ENCODE data around the gene ESRRA. TPM values are rescaled to one million over a fixed set of nuclear protein-coding genes. Genes with fewer than 3 reads are reported as not detected.

The ESRRA gene
- total and polyA plus RNA-seq, 2 of the 8 experiments (the other 6 are each of a cell fraction or from before 2014, with no cell fraction given): 18.2 to 37.0 TPM

GRCh38 chr11:64358536-64358906 lies 53.2 kb downstream of the ESRRA start:
- Histone ChIP-seq H3K79me2 (ENCODE audit: control insufficient read depth in 1 of 2, insufficient read depth in 2 of 2, low read length in 2 of 2) (no peaks in the 10 kb centered on the region), H3K14ac (ENCODE audit: insufficient read length) (no peak overlapping the region), H4K91ac (replicated peaks; ENCODE audit: insufficient read length, low read length) (peak overlapping the region; percentile 87), H4K8ac (ENCODE audit: extremely low read depth, insufficient read depth, low read length) (peak overlapping the region; percentile 54; the same call in 1 of the 2 replicates), H3K9me3 (ENCODE audit: insufficient read depth in 2 of 2, low read depth in 1 of 2, low read length in 1 of 2) (no peaks in the 10 kb centered on the region), H4K5ac (ENCODE audit: insufficient read length, low read depth, low read length) (no peak overlapping the region), H4K20me1 (replicated peaks in 1 of 2; ENCODE audit: control insufficient read depth in 1 of 2, insufficient read depth in 2 of 2, low read length in 2 of 2) (peaks cover 0 to 4% of the 10 kb centered on the region in 2 experiments), H2BK12ac (ENCODE audit: low read depth, low read length) (peak overlapping the region; percentile 50; the same call in 1 of the 2 replicates), H3K27ac (ENCODE audit: low read depth, low read length) (no peak overlapping the region), H2AFZ (ENCODE audit: low read length) (0 out of 2 replicates have a peak overlapping the region, but pooled peaks have one; percentile 61), H3K27me3 (replicated peaks in 1 of 4; ENCODE audit: control insufficient read depth in 3 of 4, extremely low read depth in 1 of 4, insufficient read depth in 3 of 4, low read length in 3 of 4) (no peaks in the 10 kb centered on the region), H3K4me3 (ENCODE audit: extremely low read depth in 1 of 4, insufficient read depth in 2 of 4, low read depth in 3 of 4, low read length in 4 of 4) (peak overlapping the region; percentile 39 to 83 (median 60); a peak in 7 of 8 replicates), H3K4me1 (replicated peaks in 1 of 4; ENCODE audit: control insufficient read depth in 3 of 4, insufficient read depth in 4 of 4, low read length in 3 of 4) (peaks cover 0 to 39% (median 30%) of the 10 kb centered on the region in 4 experiments; a peak in 6 of 7 replicates), H3K23ac (ENCODE audit: insufficient read length) (no peak overlapping the region), H3K9ac (replicated peaks in 1 of 4; ENCODE audit: extremely low read depth in 1 of 4, low read depth in 3 of 4, low read length in 3 of 4) (peak overlapping the region in 1 of 4 experiments; percentile 2; a peak in 2 of 7 replicates), H3K56ac (replicated peaks; ENCODE audit: insufficient read length, low read depth, low read length) (no peak overlapping the region), H3K79me1 (ENCODE audit: low read depth, low read length) (no peaks in the 10 kb centered on the region; the same call in 1 of the 2 replicates), H3K23me2 (ENCODE audit: low read depth, low read length) (peaks cover 7% of the 10 kb centered on the region; the same call in 1 of the 2 replicates), H2BK20ac (ENCODE audit: low read length) (peak overlapping the region; percentile 90; the same call in 1 of the 2 replicates), H2AK5ac (ENCODE audit: low read depth, low read length) (peak overlapping the region; percentile 43; the same call in 1 of the 2 replicates), H3K18ac (ENCODE audit: extremely low read depth, low read length) (peak overlapping the region; percentile 60; the same call in 1 of the 2 replicates), H3K4me2 (ENCODE audit: insufficient read depth in 1 of 2, low read depth in 2 of 2, low read length in 2 of 2) (peak overlapping the region; percentile 76 to 87), H2BK5ac (ENCODE audit: low read depth, low read length) (no peak overlapping the region; the same call in 1 of the 2 replicates), H2BK15ac (ENCODE audit: low read length) (peak overlapping the region; percentile 40; the same call in 1 of the 2 replicates), H2BK120ac (replicated peaks; ENCODE audit: low read depth, low read length) (peak overlapping the region; percentile 27), H3K36me3 (ENCODE audit: control insufficient read depth in 2 of 4, insufficient read depth in 4 of 4, low read length in 3 of 4) (peaks cover 0 to 9% (median 3%) of the 10 kb centered on the region in 4 experiments; a peak in 3 of 8 replicates), H3K4ac (replicated peaks; ENCODE audit: insufficient read length, low read depth, low read length) (peak overlapping the region; percentile 96)
- no peak for FAIRE-seq
- TF ChIP-seq TAF7 (optimal IDR thresholded peaks at IDR 0.05; ENCODE audit: borderline replicate concordance, low read depth, low read length): no peak
- no peak for TF ChIP-seq TCF12 (IDR thresholded peaks at IDR 0.05; ENCODE audit: low read depth, low read length)
- TF ChIP-seq SP1 (IDR thresholded peaks at IDR 0.05; ENCODE audit: low read depth, low read length): no peak
- TF ChIP-seq GTF2F1 (IDR thresholded peaks at IDR 0.05; ENCODE audit: borderline replicate concordance, low read depth, low read length): no peak
- TF ChIP-seq TEAD4 (IDR thresholded peaks at IDR 0.05; ENCODE audit: low read depth, low read length): no peak
- TF ChIP-seq YY1 (IDR thresholded peaks at IDR 0.05; ENCODE audit: low read depth, low read length): no peak
- no peak for TF ChIP-seq CTBP2 (IDR thresholded peaks at IDR 0.05; ENCODE audit: borderline replicate concordance, insufficient read depth, insufficient read length, low read length)
- WGBS, 2 experiments (ENCODE audit: extremely low coverage in 1 of 2, insufficient coverage in 1 of 2, insufficient read length in 1 of 2, insufficient replicate concordance in 2 of 2, low coverage in 1 of 2, low lambda C conversion rate in 2 of 2, missing lambda C conversion rate in 1 of 2): 43% methylated on average over 6 of the region's 7 CpGs; no CpG with 5 or more reads in 1 of the 2 experiments
- ChIA-PET POLR2A (ENCODE audit: partially characterized antibody) (interaction anchor here (1.1 to 3.6 kb wide), 9 partner anchors 10 to 174 kb away, joined by 3 to 14 read pairs (median 4); no protein-coding TSS in a partner anchor), CTCF (ENCODE audit: partially characterized antibody) (interaction anchor here (0.5 to 37.6 kb wide), 7 partner anchors 9 to 391 kb away, joined by 3 to 614 read pairs (median 11); partner anchors contain the start of genes CATSPERZ, CCDC88B, ESRRA and PRDX5)
- DNase-seq (ENCODE audit: low read depth in 1 of 2, low spot score in 2 of 2): no peak
